B cell (primary cell): ENCODE results near the gene CDKN2B. TPM values are rescaled to one million over a fixed set of nuclear protein-coding genes. Genes with fewer than 3 reads are reported as not detected.

Source experiments
- ATAC-seq: fragments of 200-7000 bp; cut with Tn5 transposase; one replicate; pipeline ENCODE4 v1.10.0; 2021; ENCODE audit warnings: low read depth, mild to moderate bottlenecking, moderate number of reproducible peaks, moderate library complexity
- CTCF ChIA-PET: fragments of 350-600 bp; sonication (Branson Sonifier 250); formaldehyde crosslinking; loops from one replicate; lab custom pipeline; 2021; ENCODE audit warnings: antibody characterized with exemption, inconsistent platforms; lab: Charles Lee
- POLR2A ChIA-PET: fragments of 350-600 bp; sonication (Branson Sonifier 250); formaldehyde crosslinking; loops from one replicate; lab custom pipeline; 2021; ENCODE audit warnings: antibody characterized with exemption; lab: Charles Lee
- DNase-seq: peaks from one replicate; pipeline ENCODE4 v3.0.0; 2013
- H2AFZ ChIP-seq: 2 replicates; pipeline ENCODE4 v1.6.1; 2012; ENCODE audit warnings: mild to moderate bottlenecking, low read depth, low read length; ENCODE audit not compliant: insufficient read depth, poor library complexity, severe bottlenecking
- H3K27ac ChIP-seq, 2 donors: 1 replicate in 1 of 2; 2 replicates in 1 of 2; pipeline ENCODE4 v1.5.1; 2012 to 2013; ENCODE audit warnings: low read length in 2 of 2, mild to moderate bottlenecking in 2 of 2, moderate library complexity in 1 of 2
- H3K27me3 ChIP-seq, 4 experiments: fragments of 200-600 bp in 1 of 4; sonication (generic) in 1 of 4; replicated peaks in 1 of 4; 1 replicate in 2 of 4; 2 replicates in 2 of 4; pipeline versions ENCODE4 v1.6.1 to v1.7.0; 2013 to 2016; ENCODE audit warnings: low read length in 3 of 4, mild to moderate bottlenecking in 2 of 4, mixed read lengths in 1 of 4, moderate library complexity in 1 of 4; ENCODE audit not compliant: insufficient read depth in 4 of 4, control insufficient read depth in 3 of 4; ENCODE audit errors: control extremely low read depth in 1 of 4
- H3K36me3 ChIP-seq, 2 experiments: replicated peaks in 1 of 2; 1 replicate in 1 of 2; 2 replicates in 1 of 2; pipeline versions ENCODE4 v1.6.1 to v1.7.1; 2013; ENCODE audit warnings: low read length in 1 of 2; ENCODE audit not compliant: insufficient read depth in 2 of 2, control insufficient read depth in 1 of 2; ENCODE audit errors: control extremely low read depth in 1 of 2, extremely low read depth in 1 of 2
- H3K4me1 ChIP-seq, 2 donors: fragments of 200-600 bp in 1 of 2; sonication (generic) in 1 of 2; 1 replicate in 1 of 2; 2 replicates in 1 of 2; pipeline versions ENCODE4 v1.5.1 to v1.6.1; 2013 to 2017; ENCODE audit warnings: low read length in 2 of 2; ENCODE audit not compliant: control insufficient read depth in 2 of 2, insufficient read depth in 2 of 2
- H3K4me2 ChIP-seq: replicated peaks from 2 replicates; pipeline ENCODE3; 2012; ENCODE audit warnings: mild to moderate bottlenecking, low read depth, low read length; ENCODE audit not compliant: poor library complexity, severe bottlenecking
- H3K4me3 ChIP-seq, 5 experiments: fragments of 200-600 bp in 1 of 5; sonication (generic) in 1 of 5; 1 replicate in 3 of 5; 2 replicates in 2 of 5; pipeline versions ENCODE4 v1.5.1 to v1.7.0; 2011 to 2016; ENCODE audit warnings: low read length in 4 of 5, mild to moderate bottlenecking in 4 of 5, low read depth in 2 of 5, control low read depth in 1 of 5, moderate library complexity in 1 of 5; ENCODE audit not compliant: insufficient read depth in 1 of 5; ENCODE audit errors: control extremely low read depth in 1 of 5, extremely low read depth in 1 of 5
- H3K79me2 ChIP-seq: fragments of 200-600 bp; sonication (generic); one replicate; pipeline ENCODE4 v1.6.0; 2016; ENCODE audit warnings: low read length; ENCODE audit not compliant: control insufficient read depth, insufficient read depth
- H3K9ac ChIP-seq: fragments of 200-600 bp; sonication (generic); 2 replicates; pipeline ENCODE4 v1.6.1; 2017; ENCODE audit warnings: mild to moderate bottlenecking, low read length, moderate library complexity
- H3K9me3 ChIP-seq, 3 donors: one replicate each; pipeline versions ENCODE4 v1.6.1 to v1.7.1; 2013; ENCODE audit warnings: low read length in 2 of 3; ENCODE audit not compliant: control insufficient read depth in 2 of 3, insufficient read depth in 1 of 3; ENCODE audit errors: control extremely low read depth in 1 of 3
- H4K20me1 ChIP-seq: 2 replicates; pipeline ENCODE4 v1.6.0; 2012; ENCODE audit warnings: mild to moderate bottlenecking, low read length; ENCODE audit not compliant: insufficient read depth, control insufficient read depth, poor library complexity, severe bottlenecking
- H3K27ac Mint-ChIP-seq: one replicate; pipeline ENCODE4 v1.8.0; 2021; ENCODE audit warnings: mixed read lengths
- H3K27me3 Mint-ChIP-seq: one replicate; pipeline ENCODE4 v1.8.0; 2021; ENCODE audit warnings: mixed read lengths
- H3K4me1 Mint-ChIP-seq: one replicate; pipeline ENCODE4 v1.8.0; 2021; ENCODE audit warnings: mixed read lengths
- H3K4me3 Mint-ChIP-seq: one replicate; pipeline ENCODE4 v1.8.0; 2021; ENCODE audit warnings: mixed read lengths
- H3K9me3 Mint-ChIP-seq: one replicate; pipeline ENCODE4 v1.8.0; 2022; ENCODE audit warnings: mixed read lengths; ENCODE audit not compliant: insufficient read depth
- EZH2 ChIP-seq: IDR thresholded peaks from 2 replicates; pipeline ENCODE4 v1.6.1; 2012; ENCODE audit warnings: borderline replicate concordance, low read depth, mild to moderate bottlenecking, moderate library complexity, low read length; ENCODE audit not compliant: insufficient read depth, poor library complexity, severe bottlenecking
- WGBS: methylation state at CpG from one replicate; pipeline ENCODE4 v1.1.5; 2013; ENCODE audit warnings: missing lambda C conversion rate; ENCODE audit not compliant: insufficient coverage; 5-methylcytosine and 5-hydroxymethylcytosine counted together
- intact Hi-C: fragments of 100-400 bp; cut with micrococcal nuclease; formaldehyde crosslinking; loops from one replicate; pipeline ENCODE4 v1.10.0; 2022
- polyA plus RNA-seq: library from polyadenylated mRNA; depleted of rRNA; stranded (reverse); fragments of >200 nt; gene quantifications from 2 replicates; pipeline ENCODE4 v1.2.3, GENCODE V29; 2012
- total RNA-seq, 2 donors: library from RNA; stranded (reverse); fragments of 120-200 nt in 1 of 2; gene quantifications; 1 replicate in 1 of 2; 2 replicates in 1 of 2; pipeline versions ENCODE4 v1.2.3 to v1.2.4, GENCODE V29; 2013 to 2022
- TF ChIP-seq, protein P1 (sequence below): fragments of 200-600 bp; IDR thresholded peaks from one replicate; pipeline ENCODE4 v1.8.0; 2022; ENCODE audit warnings: antibody characterized with exemption, mild to moderate bottlenecking

Gene CDKN2B
- total and polyA plus RNA-seq, 2 donors (not counting 1 experiment from before 2014, with no cell fraction given) = 0.36 to 0.42 TPM

- Mint-ChIP-seq H3K4me3 (no peak overlapping the region), H3K27me3 (no peaks in the 10 kb centered on the region), H3K9me3 (no peaks in the 10 kb centered on the region), H3K27ac (no peak overlapping the region), H3K4me1 (no peaks in the 10 kb centered on the region)
- CTCF ChIA-PET = interaction anchor here (1.2 to 9.5 kb wide), 3 partner anchors 198 to 253 kb away, joined by 3 to 217 read pairs (median 3); no protein-coding TSS in a partner anchor
- TF ChIP-seq, protein P1, sequence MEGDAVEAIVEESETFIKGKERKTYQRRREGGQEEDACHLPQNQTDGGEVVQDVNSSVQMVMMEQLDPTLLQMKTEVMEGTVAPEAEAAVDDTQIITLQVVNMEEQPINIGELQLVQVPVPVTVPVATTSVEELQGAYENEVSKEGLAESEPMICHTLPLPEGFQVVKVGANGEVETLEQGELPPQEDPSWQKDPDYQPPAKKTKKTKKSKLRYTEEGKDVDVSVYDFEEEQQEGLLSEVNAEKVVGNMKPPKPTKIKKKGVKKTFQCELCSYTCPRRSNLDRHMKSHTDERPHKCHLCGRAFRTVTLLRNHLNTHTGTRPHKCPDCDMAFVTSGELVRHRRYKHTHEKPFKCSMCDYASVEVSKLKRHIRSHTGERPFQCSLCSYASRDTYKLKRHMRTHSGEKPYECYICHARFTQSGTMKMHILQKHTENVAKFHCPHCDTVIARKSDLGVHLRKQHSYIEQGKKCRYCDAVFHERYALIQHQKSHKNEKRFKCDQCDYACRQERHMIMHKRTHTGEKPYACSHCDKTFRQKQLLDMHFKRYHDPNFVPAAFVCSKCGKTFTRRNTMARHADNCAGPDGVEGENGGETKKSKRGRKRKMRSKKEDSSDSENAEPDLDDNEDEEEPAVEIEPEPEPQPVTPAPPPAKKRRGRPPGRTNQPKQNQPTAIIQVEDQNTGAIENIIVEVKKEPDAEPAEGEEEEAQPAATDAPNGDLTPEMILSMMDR = no peak
- no peak for TF ChIP-seq EZH2
- no peaks in the 10 kb centered on the region for H3K36me3 ChIP-seq
- POLR2A ChIA-PET = no interaction called here
- ATAC-seq = no peak
- no peak overlapping the region for H3K4me3 ChIP-seq
- DNase-seq = no peak
- no peak overlapping the region for H3K27ac ChIP-seq
- no peak overlapping the region for H3K4me2 ChIP-seq
- H3K79me2 ChIP-seq = no peaks in the 10 kb centered on the region
- H3K4me1 ChIP-seq = no peaks in the 10 kb centered on the region
- WGBS = no CpG with 5 or more reads among the region's 1 CpG
- intact Hi-C loops = no loop called here
- no peak overlapping the region for H2AFZ ChIP-seq
- H3K27me3 ChIP-seq = no peaks in the 10 kb centered on the region
- no peaks in the 10 kb centered on the region for H4K20me1 ChIP-seq
- no peak overlapping the region for H3K9ac ChIP-seq
- no peaks in the 10 kb centered on the region for H3K9me3 ChIP-seq
Measured at GRCh38 chr9:22041344-22041743, 32.2 kb upstream of the CDKN2B start.

- intact Hi-C loops = no loop called here
- no peaks in the 10 kb centered on the region for H3K9me3 Mint-ChIP-seq
- H3K4me1 Mint-ChIP-seq = no peaks in the 10 kb centered on the region
- CTCF ChIA-PET = interaction anchor here (1.2 to 9.5 kb wide), 3 partner anchors 199 to 252 kb away, joined by 3 to 217 read pairs (median 3); no protein-coding TSS in a partner anchor
- WGBS = no CpG with 5 or more reads among the region's 1 CpG
- no peaks in the 10 kb centered on the region for H4K20me1 ChIP-seq
- POLR2A ChIA-PET = no interaction called here
- H2AFZ ChIP-seq = no peak overlapping the region
- H3K4me3 Mint-ChIP-seq = no peak overlapping the region
- H3K4me2 ChIP-seq = no peak overlapping the region
- H3K27ac ChIP-seq = no peak overlapping the region
- H3K79me2 ChIP-seq = no peaks in the 10 kb centered on the region
- TF ChIP-seq, protein P1 = no peak
- no peak for TF ChIP-seq EZH2
- no peaks in the 10 kb centered on the region for H3K4me1 ChIP-seq
- no peaks in the 10 kb centered on the region for H3K27me3 Mint-ChIP-seq
- H3K9me3 ChIP-seq = no peaks in the 10 kb centered on the region
- no peak overlapping the region for H3K4me3 ChIP-seq
- H3K27ac Mint-ChIP-seq = no peak overlapping the region
- DNase-seq (no peak), ATAC-seq (no peak)
- H3K9ac ChIP-seq = no peak overlapping the region
- no peaks in the 10 kb centered on the region for H3K36me3 ChIP-seq
- no peaks in the 10 kb centered on the region for H3K27me3 ChIP-seq
Measured at GRCh38 chr9:22040760-22041159, 31.7 kb upstream of the CDKN2B start.
